ENCODE results near the gene ZNF549.
"Not testable (repeated sequence)": the region's sequence is repeated elsewhere in the genome, so short reads cannot be mapped to it uniquely, and the experiment has no call there.

- not testable (repeated sequence) for TF ChIP-seq EZH2 (IDR thresholded peaks at IDR 0.05; ENCODE audit: insufficient read depth, poor library complexity, severe bottlenecking); EZH2phosphoT487 (IDR thresholded peaks at IDR 0.05; ENCODE audit: insufficient read depth, low read depth)
These were observed 39.5 kb upstream of the ZNF549 start, which contains the start of gene ZNF419 for GRCh38 chr19:57487477-57488298.
